ENCODE results near the gene RGS7BP.

Gene RGS7BP

DNA sequence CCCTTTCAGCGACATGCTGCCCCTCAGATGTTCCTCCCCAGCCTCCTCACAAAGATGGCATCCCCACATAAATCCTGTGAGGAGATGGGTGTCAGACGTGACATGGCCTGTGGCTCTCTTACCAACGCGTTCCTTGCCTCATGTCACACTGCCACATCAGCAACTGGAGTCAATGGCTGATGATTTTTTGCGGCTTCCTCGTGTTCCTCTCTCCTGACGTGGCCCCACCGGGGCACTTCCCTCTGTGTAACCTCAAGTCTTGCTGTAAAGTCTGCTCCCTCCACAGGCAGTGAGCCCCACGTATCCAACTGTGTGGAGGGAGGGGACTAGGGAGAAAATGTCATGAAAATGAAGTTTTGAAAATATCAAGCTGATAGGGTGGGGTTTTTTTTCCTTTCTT, 131.3 kb downstream of the RGS7BP start:
- FAIRE-seq, result no peak

- no peak for FAIRE-seq
Observed at GRCh38 chr5:64637837-64638443, 132.1 kb downstream of the RGS7BP start.

GRCh38 chr5:64644831-64645230, 139.0 kb downstream of the RGS7BP start:
- FAIRE-seq, result no peak

- FAIRE-seq, result no peak
Observed at GRCh38 chr5:64646169-64646568, 140.4 kb downstream of the RGS7BP start.

GRCh38 chr5:64649512-64649911, 143.7 kb downstream of the RGS7BP start:
- FAIRE-seq, result no peak

- no peak for FAIRE-seq
Observed at GRCh38 chr5:64653766-64654560, 148.1 kb downstream of the RGS7BP start.

DNA sequence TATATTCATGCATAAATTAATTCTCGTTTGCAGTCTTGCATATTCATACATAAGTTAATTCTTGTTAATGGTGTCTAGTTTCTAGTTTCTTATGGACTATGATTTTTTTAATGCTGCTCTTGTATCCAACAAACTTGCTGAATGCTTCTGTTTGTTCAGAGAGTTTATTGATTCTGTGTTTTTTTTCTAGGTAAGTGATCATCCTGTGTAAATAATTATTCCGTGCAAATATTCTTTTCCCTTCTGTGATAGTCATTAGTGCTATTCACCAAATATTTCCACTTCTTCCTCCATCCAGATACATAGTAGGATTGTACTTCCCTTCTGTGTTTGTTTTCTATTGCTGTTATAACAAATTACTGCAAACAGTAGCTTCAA, 148.7 kb downstream of the RGS7BP start:
- FAIRE-seq, result no peak

DNA sequence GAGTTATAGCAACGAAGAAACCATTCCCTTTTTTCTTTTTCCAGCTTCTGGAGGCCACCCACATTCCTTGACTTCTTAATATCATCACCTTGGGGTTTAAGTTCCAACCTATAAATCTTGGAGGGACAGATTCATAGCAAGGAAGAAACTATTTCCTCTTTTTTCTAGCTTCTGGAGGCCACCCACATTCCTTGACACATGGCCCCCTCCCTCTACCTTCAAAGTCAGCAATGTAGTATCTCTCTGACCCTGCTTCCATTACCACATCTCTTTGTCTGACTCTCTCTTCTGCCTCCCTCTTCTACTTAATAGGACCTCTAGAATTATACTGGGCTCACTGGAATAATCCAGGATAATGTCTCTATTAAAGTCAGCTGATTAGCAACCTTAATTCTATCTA, 149.8 kb downstream of the RGS7BP start:
- FAIRE-seq, result no peak

DNA sequence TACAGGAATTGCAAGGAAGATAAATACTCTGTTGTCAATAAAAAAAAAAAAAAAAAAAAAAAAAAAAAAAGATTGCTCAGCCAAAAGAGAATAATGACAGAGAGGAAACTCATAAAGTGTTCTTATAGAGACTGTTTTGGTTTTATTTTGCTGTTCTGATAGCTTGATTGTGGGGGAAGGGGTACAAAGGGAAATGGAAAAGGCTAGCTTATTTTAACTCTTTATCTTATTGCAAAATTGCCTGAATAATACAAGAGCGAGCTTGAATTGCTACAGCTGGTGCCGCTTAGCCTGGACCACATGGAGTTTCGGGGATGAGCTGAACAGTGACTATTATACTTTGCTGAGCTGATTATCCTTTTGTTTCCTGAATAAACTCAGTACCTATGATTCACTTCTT, 153.5 kb downstream of the RGS7BP start:
- FAIRE-seq, result no peak

All from endometrium (tissue), 2 donors.